ENCODE measurements around the gene TTLL11.
"Not testable (repeated sequence)": the region's sequence is repeated elsewhere in the genome, so short reads cannot be mapped to it uniquely, and the experiment has no call there.

TTLL11 gene

GRCh38 chr9:121894380-121894779 is 198.7 kb downstream of the TTLL11 start:
- not testable (repeated sequence) for H3K27ac ChIP-seq (replicated peaks; ENCODE audit: low read length); H2BK5ac ChIP-seq (ENCODE audit: low read length); H3K4me3 ChIP-seq (ENCODE audit: low read length in 2 of 2); H3K4me2 ChIP-seq (ENCODE audit: insufficient read depth, low read length, poor library complexity, severe bottlenecking); H3K9ac ChIP-seq (ENCODE audit: low read depth, low read length, poor library complexity); H3K18ac ChIP-seq (ENCODE audit: low read length); H2BK120ac ChIP-seq (ENCODE audit: low read depth, low read length); H2AFZ ChIP-seq (ENCODE audit: low read length); H4K8ac ChIP-seq (ENCODE audit: low read depth, low read length); H3K79me1 ChIP-seq (ENCODE audit: low read depth, low read length); H3K14ac ChIP-seq (ENCODE audit: low read length); H3K4ac ChIP-seq (ENCODE audit: low read length); H3K36me3 ChIP-seq (replicated peaks in 1 of 2; ENCODE audit: control insufficient read depth in 2 of 2, insufficient read depth in 2 of 2, low read length in 2 of 2); H3K23ac ChIP-seq (ENCODE audit: low read depth, low read length, poor library complexity); DNase-seq (ENCODE audit: low spot score); H3K9me3 ChIP-seq (replicated peaks in 1 of 2; ENCODE audit: control insufficient read depth in 2 of 2, insufficient read depth in 1 of 2, low read depth in 1 of 2, low read length in 2 of 2); H4K91ac ChIP-seq (ENCODE audit: low read depth, low read length, poor library complexity); H2BK12ac ChIP-seq (ENCODE audit: low read length); H2AK5ac ChIP-seq (ENCODE audit: low read depth, low read length); H2BK15ac ChIP-seq (ENCODE audit: low read length)
- Histone ChIP-seq H3K27me3 (ENCODE audit: control insufficient read depth in 3 of 3, insufficient read depth in 3 of 3, low read depth in 1 of 3, low read length in 3 of 3) (peaks cover 0 to 12% (median 5%) of the 10 kb centered on the region in 3 experiments), H3K4me1 (ENCODE audit: control insufficient read depth in 2 of 2, insufficient read depth in 1 of 2, low read depth in 1 of 2, low read length in 2 of 2) (peaks cover 8 to 19% of the 10 kb centered on the region in 2 donors)
- no CpG with 5 or more reads among the region's 2 CpGs for WGBS, 2 donors (ENCODE audit: extremely low coverage in 2 of 2, insufficient read length in 2 of 2, insufficient replicate concordance in 1 of 2)

- no CpG with 5 or more reads among the region's 3 CpGs for WGBS, 2 donors (ENCODE audit: extremely low coverage in 2 of 2, insufficient read length in 2 of 2, insufficient replicate concordance in 1 of 2)
- no peak overlapping the region for H2BK12ac ChIP-seq (ENCODE audit: low read length)
Measured at GRCh38 chr9:121893786-121894185, 199.3 kb downstream of the TTLL11 start.

GRCh38 chr9:121892706-121893105 is 200.4 kb downstream of the TTLL11 start:
- no peak overlapping the region for H2BK15ac ChIP-seq (ENCODE audit: low read length)
- peaks cover 0 to 4% of the 10 kb centered on the region in 2 donors for H3K36me3 ChIP-seq (replicated peaks in 1 of 2; ENCODE audit: control insufficient read depth in 2 of 2, insufficient read depth in 2 of 2, low read length in 2 of 2)
- no peak overlapping the region for H3K4ac ChIP-seq (ENCODE audit: low read length)
- H3K9ac ChIP-seq (ENCODE audit: low read depth, low read length, poor library complexity): no peak overlapping the region
- peaks cover 0 to 27% (median 5%) of the 10 kb centered on the region in 3 experiments for H3K27me3 ChIP-seq (ENCODE audit: control insufficient read depth in 3 of 3, insufficient read depth in 3 of 3, low read depth in 1 of 3, low read length in 3 of 3)
- WGBS, 2 donors (ENCODE audit: extremely low coverage in 2 of 2, insufficient read length in 2 of 2, insufficient replicate concordance in 1 of 2): no CpG with 5 or more reads among the region's 5 CpGs
- H2BK5ac ChIP-seq (ENCODE audit: low read length): no peak overlapping the region
- H3K14ac ChIP-seq (ENCODE audit: low read length): peak overlapping the region; percentile 17
- H2BK120ac ChIP-seq (ENCODE audit: low read depth, low read length): no peak overlapping the region
- H3K4me3 ChIP-seq (ENCODE audit: low read length in 2 of 2): no peak overlapping the region
- peaks cover 0 to 7% of the 10 kb centered on the region in 2 donors for H3K9me3 ChIP-seq (replicated peaks in 1 of 2; ENCODE audit: control insufficient read depth in 2 of 2, insufficient read depth in 1 of 2, low read depth in 1 of 2, low read length in 2 of 2)
- no peak overlapping the region for H4K91ac ChIP-seq (ENCODE audit: low read depth, low read length, poor library complexity)
- no peak overlapping the region for H3K23ac ChIP-seq (ENCODE audit: low read depth, low read length, poor library complexity)
- no peaks in the 10 kb centered on the region for H3K79me1 ChIP-seq (ENCODE audit: low read depth, low read length)
- peaks cover 13 to 14% of the 10 kb centered on the region in 2 donors for H3K4me1 ChIP-seq (ENCODE audit: control insufficient read depth in 2 of 2, insufficient read depth in 1 of 2, low read depth in 1 of 2, low read length in 2 of 2)
- H2AFZ ChIP-seq (ENCODE audit: low read length): no peak overlapping the region
- peak overlapping the region; percentile 53 for H3K18ac ChIP-seq (ENCODE audit: low read length)
- no peak overlapping the region for H2BK12ac ChIP-seq (ENCODE audit: low read length)
- H4K8ac ChIP-seq (ENCODE audit: low read depth, low read length): no peak overlapping the region
- H3K4me2 ChIP-seq (ENCODE audit: insufficient read depth, low read length, poor library complexity, severe bottlenecking): no peak overlapping the region
- DNase-seq (ENCODE audit: low spot score): no peak
- H2AK5ac ChIP-seq (ENCODE audit: low read depth, low read length): no peak overlapping the region
- no peak overlapping the region for H3K27ac ChIP-seq (replicated peaks; ENCODE audit: low read length)

More at GRCh38 chr9:121893786-121894185, 199.3 kb downstream of the TTLL11 start:
- Histone ChIP-seq H2BK120ac (ENCODE audit: low read depth, low read length) (no peak overlapping the region), H2BK5ac (ENCODE audit: low read length) (no peak overlapping the region), H3K14ac (ENCODE audit: low read length) (no peak overlapping the region), H3K4me3 (ENCODE audit: low read length in 2 of 2) (no peak overlapping the region), H3K4me1 (ENCODE audit: control insufficient read depth in 2 of 2, insufficient read depth in 1 of 2, low read depth in 1 of 2, low read length in 2 of 2) (peaks cover 9 to 19% of the 10 kb centered on the region in 2 donors), H3K23ac (ENCODE audit: low read depth, low read length, poor library complexity) (no peak overlapping the region), H4K91ac (ENCODE audit: low read depth, low read length, poor library complexity) (no peak overlapping the region), H3K9me3 (replicated peaks in 1 of 2; ENCODE audit: control insufficient read depth in 2 of 2, insufficient read depth in 1 of 2, low read depth in 1 of 2, low read length in 2 of 2) (peaks cover 0 to 7% of the 10 kb centered on the region in 2 donors), H3K79me1 (ENCODE audit: low read depth, low read length) (no peaks in the 10 kb centered on the region), H4K8ac (ENCODE audit: low read depth, low read length) (no peak overlapping the region), H2BK15ac (ENCODE audit: low read length) (no peak overlapping the region), H3K4me2 (ENCODE audit: insufficient read depth, low read length, poor library complexity, severe bottlenecking) (no peak overlapping the region), H3K9ac (ENCODE audit: low read depth, low read length, poor library complexity) (no peak overlapping the region), H3K27ac (replicated peaks; ENCODE audit: low read length) (no peak overlapping the region), H2AK5ac (ENCODE audit: low read depth, low read length) (no peak overlapping the region), H3K36me3 (replicated peaks in 1 of 2; ENCODE audit: control insufficient read depth in 2 of 2, insufficient read depth in 2 of 2, low read length in 2 of 2) (peaks cover 0 to 4% of the 10 kb centered on the region in 2 donors), H3K27me3 (ENCODE audit: control insufficient read depth in 3 of 3, insufficient read depth in 3 of 3, low read depth in 1 of 3, low read length in 3 of 3) (peaks cover 0 to 17% (median 5%) of the 10 kb centered on the region in 3 experiments), H3K4ac (ENCODE audit: low read length) (no peak overlapping the region), H3K18ac (ENCODE audit: low read length) (no peak overlapping the region), H2AFZ (ENCODE audit: low read length) (no peak overlapping the region)
- no peak for DNase-seq (ENCODE audit: low spot score)

GRCh38 chr9:121890746-121891145 is 202.4 kb downstream of the TTLL11 start:
- Histone ChIP-seq H3K27me3 (ENCODE audit: control insufficient read depth in 3 of 3, insufficient read depth in 3 of 3, low read depth in 1 of 3, low read length in 3 of 3) (peaks cover 0 to 45% (median 5%) of the 10 kb centered on the region in 3 experiments), H3K23ac (ENCODE audit: low read depth, low read length, poor library complexity) (no peak overlapping the region), H3K4me2 (ENCODE audit: insufficient read depth, low read length, poor library complexity, severe bottlenecking) (no peak overlapping the region), H4K91ac (ENCODE audit: low read depth, low read length, poor library complexity) (no peak overlapping the region), H4K8ac (ENCODE audit: low read depth, low read length) (no peak overlapping the region), H3K27ac (replicated peaks; ENCODE audit: low read length) (no peak overlapping the region), H3K4me3 (ENCODE audit: low read length in 2 of 2) (peak overlapping the region in 1 of 2 donors; percentile 2), H2BK5ac (ENCODE audit: low read length) (no peak overlapping the region), H3K9me3 (replicated peaks in 1 of 2; ENCODE audit: control insufficient read depth in 2 of 2, insufficient read depth in 1 of 2, low read depth in 1 of 2, low read length in 2 of 2) (peaks cover 0 to 6% of the 10 kb centered on the region in 2 donors), H2BK15ac (ENCODE audit: low read length) (no peak overlapping the region), H3K4me1 (ENCODE audit: control insufficient read depth in 2 of 2, insufficient read depth in 1 of 2, low read depth in 1 of 2, low read length in 2 of 2) (peaks cover 10 to 28% of the 10 kb centered on the region in 2 donors), H3K9ac (ENCODE audit: low read depth, low read length, poor library complexity) (no peak overlapping the region), H3K79me1 (ENCODE audit: low read depth, low read length) (no peaks in the 10 kb centered on the region), H3K4ac (ENCODE audit: low read length) (no peak overlapping the region), H2BK120ac (ENCODE audit: low read depth, low read length) (no peak overlapping the region), H2BK12ac (ENCODE audit: low read length) (no peak overlapping the region), H2AK5ac (ENCODE audit: low read depth, low read length) (no peak overlapping the region), H3K14ac (ENCODE audit: low read length) (no peak overlapping the region), H3K36me3 (replicated peaks in 1 of 2; ENCODE audit: control insufficient read depth in 2 of 2, insufficient read depth in 2 of 2, low read length in 2 of 2) (peaks cover 0 to 4% of the 10 kb centered on the region in 2 donors), H2AFZ (ENCODE audit: low read length) (no peak overlapping the region), H3K18ac (ENCODE audit: low read length) (no peak overlapping the region)
- no peak for DNase-seq (ENCODE audit: low spot score)
- WGBS, 2 donors (ENCODE audit: extremely low coverage in 2 of 2, insufficient read length in 2 of 2, insufficient replicate concordance in 1 of 2): no CpG with 5 or more reads among the region's 2 CpGs
